ENCODE data around the gene NXN. TPM values are rescaled to one million over a fixed set of nuclear protein-coding genes. Genes with fewer than 3 reads are reported as not detected.

Gene NXN
- total RNA-seq, 1 experiment from 2014 or later, result 126 TPM

DNA sequence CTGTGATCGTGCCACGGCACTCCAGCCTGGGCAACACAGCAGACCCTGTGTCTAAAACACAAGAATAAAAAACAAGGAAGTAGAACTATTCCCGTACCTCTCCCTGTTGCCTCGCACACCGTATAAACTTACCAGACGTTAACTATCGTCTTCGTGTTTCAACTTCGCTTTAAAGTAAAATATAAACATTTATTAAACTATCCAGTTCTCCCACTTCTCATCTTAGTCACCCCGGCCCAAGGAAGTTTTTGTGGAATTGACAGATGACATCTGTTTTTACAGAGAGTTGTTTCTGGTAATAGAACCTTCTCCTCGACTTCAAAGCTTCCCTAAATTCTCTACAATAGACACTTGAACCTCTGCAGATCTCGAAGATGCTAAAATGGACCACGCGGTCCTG lies 83.1 kb downstream of the NXN start:
- H3K36me3 ChIP-seq (ENCODE audit: control insufficient read depth, insufficient read depth, low read length), result no peaks in the 10 kb centered on the region
- no peak overlapping the region for H3K27ac ChIP-seq (ENCODE audit: low read length)
- intact Hi-C loops (cut with micrococcal nuclease; ENCODE audit: unreplicated experiment) (no loop called here), in situ Hi-C loops (cut with HindIII; ENCODE audit: low pct_unique_long_range_greater_than_20kb, low sequenced_read_pairs) (no loop called here)
- POLR2A ChIA-PET, result no interaction called here
- TF ChIP-seq, protein P1, sequence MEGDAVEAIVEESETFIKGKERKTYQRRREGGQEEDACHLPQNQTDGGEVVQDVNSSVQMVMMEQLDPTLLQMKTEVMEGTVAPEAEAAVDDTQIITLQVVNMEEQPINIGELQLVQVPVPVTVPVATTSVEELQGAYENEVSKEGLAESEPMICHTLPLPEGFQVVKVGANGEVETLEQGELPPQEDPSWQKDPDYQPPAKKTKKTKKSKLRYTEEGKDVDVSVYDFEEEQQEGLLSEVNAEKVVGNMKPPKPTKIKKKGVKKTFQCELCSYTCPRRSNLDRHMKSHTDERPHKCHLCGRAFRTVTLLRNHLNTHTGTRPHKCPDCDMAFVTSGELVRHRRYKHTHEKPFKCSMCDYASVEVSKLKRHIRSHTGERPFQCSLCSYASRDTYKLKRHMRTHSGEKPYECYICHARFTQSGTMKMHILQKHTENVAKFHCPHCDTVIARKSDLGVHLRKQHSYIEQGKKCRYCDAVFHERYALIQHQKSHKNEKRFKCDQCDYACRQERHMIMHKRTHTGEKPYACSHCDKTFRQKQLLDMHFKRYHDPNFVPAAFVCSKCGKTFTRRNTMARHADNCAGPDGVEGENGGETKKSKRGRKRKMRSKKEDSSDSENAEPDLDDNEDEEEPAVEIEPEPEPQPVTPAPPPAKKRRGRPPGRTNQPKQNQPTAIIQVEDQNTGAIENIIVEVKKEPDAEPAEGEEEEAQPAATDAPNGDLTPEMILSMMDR (IDR thresholded peaks at IDR 0.05), result no peak
- TF ChIP-seq POLR2AphosphoS5 (IDR thresholded peaks at IDR 0.05; ENCODE audit: low read depth, low read length) (no peak), SIN3A (IDR thresholded peaks at IDR 0.05; ENCODE audit: borderline replicate concordance, insufficient read depth, low read depth, low read length) (no peak)
- TF ChIP-seq, protein P2, sequence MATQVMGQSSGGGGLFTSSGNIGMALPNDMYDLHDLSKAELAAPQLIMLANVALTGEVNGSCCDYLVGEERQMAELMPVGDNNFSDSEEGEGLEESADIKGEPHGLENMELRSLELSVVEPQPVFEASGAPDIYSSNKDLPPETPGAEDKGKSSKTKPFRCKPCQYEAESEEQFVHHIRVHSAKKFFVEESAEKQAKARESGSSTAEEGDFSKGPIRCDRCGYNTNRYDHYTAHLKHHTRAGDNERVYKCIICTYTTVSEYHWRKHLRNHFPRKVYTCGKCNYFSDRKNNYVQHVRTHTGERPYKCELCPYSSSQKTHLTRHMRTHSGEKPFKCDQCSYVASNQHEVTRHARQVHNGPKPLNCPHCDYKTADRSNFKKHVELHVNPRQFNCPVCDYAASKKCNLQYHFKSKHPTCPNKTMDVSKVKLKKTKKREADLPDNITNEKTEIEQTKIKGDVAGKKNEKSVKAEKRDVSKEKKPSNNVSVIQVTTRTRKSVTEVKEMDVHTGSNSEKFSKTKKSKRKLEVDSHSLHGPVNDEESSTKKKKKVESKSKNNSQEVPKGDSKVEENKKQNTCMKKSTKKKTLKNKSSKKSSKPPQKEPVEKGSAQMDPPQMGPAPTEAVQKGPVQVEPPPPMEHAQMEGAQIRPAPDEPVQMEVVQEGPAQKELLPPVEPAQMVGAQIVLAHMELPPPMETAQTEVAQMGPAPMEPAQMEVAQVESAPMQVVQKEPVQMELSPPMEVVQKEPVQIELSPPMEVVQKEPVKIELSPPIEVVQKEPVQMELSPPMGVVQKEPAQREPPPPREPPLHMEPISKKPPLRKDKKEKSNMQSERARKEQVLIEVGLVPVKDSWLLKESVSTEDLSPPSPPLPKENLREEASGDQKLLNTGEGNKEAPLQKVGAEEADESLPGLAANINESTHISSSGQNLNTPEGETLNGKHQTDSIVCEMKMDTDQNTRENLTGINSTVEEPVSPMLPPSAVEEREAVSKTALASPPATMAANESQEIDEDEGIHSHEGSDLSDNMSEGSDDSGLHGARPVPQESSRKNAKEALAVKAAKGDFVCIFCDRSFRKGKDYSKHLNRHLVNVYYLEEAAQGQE (IDR thresholded peaks at IDR 0.05; ENCODE audit: insufficient read depth in 1 of 2, low read depth in 2 of 2, low read length in 1 of 2), result no peak
- H3K4me3 ChIP-seq (ENCODE audit: low read depth in 2 of 2, low read length in 2 of 2), result no peak overlapping the region
- H3K4me1 ChIP-seq (ENCODE audit: control insufficient read depth, insufficient read depth, low read length), result peaks cover 6% of the 10 kb centered on the region
- DNase-seq (ENCODE audit: low read depth, low spot score), result no peak
- no peaks in the 10 kb centered on the region for H3K9me3 ChIP-seq (ENCODE audit: control insufficient read depth, insufficient read depth, low read depth, low read length)
- CTCF ChIA-PET, result no interaction called here
- no peaks in the 10 kb centered on the region for H3K27me3 ChIP-seq (ENCODE audit: control insufficient read depth, insufficient read depth, low read length)
- no peak for ATAC-seq
- BruUV-seq (replicated peaks), result no TSS peak

DNA sequence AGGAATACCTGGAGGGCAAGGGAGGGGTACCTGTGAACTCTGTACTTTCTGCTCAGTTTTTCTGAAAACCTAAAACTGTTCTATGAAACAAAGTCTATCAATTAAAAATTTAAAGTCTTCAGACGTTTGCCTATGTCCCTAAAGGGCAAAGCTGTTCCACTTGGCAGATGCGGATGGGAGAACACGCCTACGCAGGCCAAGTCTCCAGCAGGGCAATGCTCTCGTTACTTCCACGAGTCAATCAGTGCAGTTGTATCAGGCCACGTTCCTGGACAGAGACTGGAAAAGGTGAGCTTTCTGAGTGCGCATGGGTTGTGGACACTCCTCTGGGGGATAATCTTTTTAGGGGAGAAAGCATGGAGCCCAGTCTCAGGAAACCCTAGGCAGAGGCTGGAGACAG lies 86.6 kb downstream of the NXN start:
- no peak for TF ChIP-seq SIN3A (IDR thresholded peaks at IDR 0.05; ENCODE audit: borderline replicate concordance, insufficient read depth, low read depth, low read length)
- no peak for TF ChIP-seq TCF7L2 (IDR thresholded peaks at IDR 0.05; ENCODE audit: low read depth, low read length)
- TF ChIP-seq POLR2AphosphoS5 (IDR thresholded peaks at IDR 0.05; ENCODE audit: low read depth, low read length), result no peak
- TF ChIP-seq, protein P2 (IDR thresholded peaks at IDR 0.05; ENCODE audit: insufficient read depth in 1 of 2, low read depth in 2 of 2, low read length in 1 of 2), result no peak
- TF ChIP-seq, protein P1 (IDR thresholded peaks at IDR 0.05), result no peak
- in situ Hi-C loops (cut with HindIII; ENCODE audit: low pct_unique_long_range_greater_than_20kb, low sequenced_read_pairs) (no loop called here), intact Hi-C loops (cut with micrococcal nuclease; ENCODE audit: unreplicated experiment) (no loop called here)
- H3K4me3 ChIP-seq (ENCODE audit: low read depth in 2 of 2, low read length in 2 of 2), result no peak overlapping the region
- H3K36me3 ChIP-seq (ENCODE audit: control insufficient read depth, insufficient read depth, low read length), result no peaks in the 10 kb centered on the region
- POLR2A ChIA-PET, result no interaction called here
- no peaks in the 10 kb centered on the region for H3K27me3 ChIP-seq (ENCODE audit: control insufficient read depth, insufficient read depth, low read length)
- BruUV-seq (replicated peaks), result no TSS peak
- DNase-seq (ENCODE audit: low read depth, low spot score) (no peak), ATAC-seq (0 out of 2 replicates have a peak, but pooled peaks have one; percentile 34)
- CTCF ChIA-PET, result no interaction called here
- H3K27ac ChIP-seq (ENCODE audit: low read length), result no peak overlapping the region
- H3K9me3 ChIP-seq (ENCODE audit: control insufficient read depth, insufficient read depth, low read depth, low read length), result no peaks in the 10 kb centered on the region
- no peaks in the 10 kb centered on the region; the same call in 1 of the 2 replicates for H3K4me1 ChIP-seq (ENCODE audit: control insufficient read depth, insufficient read depth, low read length)

Measured in Panc1 (cell line).